Measurements from ENCODE around the gene GBF1.

Gene GBF1

DNA sequence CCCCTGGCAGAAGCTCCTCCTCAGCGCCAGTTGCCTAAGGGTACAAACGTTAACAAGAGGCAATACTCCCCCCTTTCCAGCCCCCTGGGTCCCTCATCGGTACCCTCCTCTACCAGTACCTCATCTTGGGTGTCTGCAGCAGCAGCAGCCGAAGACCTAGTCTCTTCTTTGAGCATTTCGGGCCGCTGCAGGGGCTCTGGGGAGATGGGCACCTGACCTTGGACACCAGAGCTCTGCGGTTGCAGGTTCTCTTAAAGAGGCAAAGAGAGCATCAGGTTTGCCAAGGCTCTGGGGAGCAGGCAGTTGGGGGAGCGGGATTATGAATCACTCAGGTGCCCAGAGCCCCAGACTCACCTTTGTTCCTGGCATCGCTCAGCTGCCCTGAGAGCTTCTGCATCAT lies 178.8 kb downstream of the GBF1 start:
- Histone ChIP-seq H3K9ac (ENCODE audit: low read length) (no peak overlapping the region), H3K9me3 (ENCODE audit: low read length) (no peaks in the 10 kb centered on the region), H3K36me3 (ENCODE audit: insufficient read depth, low read length) (peaks cover 20% of the 10 kb centered on the region), H3K27ac (ENCODE audit: low read depth, low read length) (no peak overlapping the region), H3K4me3 (ENCODE audit: low read depth in 1 of 2, low read length in 2 of 2) (no peak overlapping the region), H3K27me3 (ENCODE audit: control insufficient read depth in 1 of 2, insufficient read depth in 2 of 2, low read length in 2 of 2) (no peaks in the 10 kb centered on the region), H3K4me1 (ENCODE audit: insufficient read depth, low read length) (peaks cover 27% of the 10 kb centered on the region)

DNA sequence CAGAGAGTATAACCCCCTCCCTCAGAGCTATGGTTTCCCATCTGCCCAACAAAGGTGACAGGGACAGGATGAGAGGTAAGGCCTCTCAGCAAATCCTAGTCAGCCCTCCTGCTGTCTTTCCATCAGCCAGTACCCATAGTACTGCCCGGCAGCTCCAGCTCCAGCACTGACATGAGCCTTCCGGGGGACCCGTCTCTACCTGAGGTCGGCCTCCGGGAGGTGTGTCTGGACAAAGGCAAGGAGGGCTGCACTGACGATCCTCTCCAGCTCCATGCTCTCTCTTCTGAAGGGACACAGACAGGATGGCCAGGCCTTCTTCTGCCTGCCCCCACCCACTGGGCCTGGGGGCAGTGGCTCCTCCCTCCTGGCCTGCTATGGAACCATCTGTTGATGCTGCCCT lies 179.6 kb downstream of the GBF1 start:
- no peaks in the 10 kb centered on the region for H3K9me3 ChIP-seq (ENCODE audit: low read length)
- H3K9ac ChIP-seq (ENCODE audit: low read length): no peak overlapping the region

DNA sequence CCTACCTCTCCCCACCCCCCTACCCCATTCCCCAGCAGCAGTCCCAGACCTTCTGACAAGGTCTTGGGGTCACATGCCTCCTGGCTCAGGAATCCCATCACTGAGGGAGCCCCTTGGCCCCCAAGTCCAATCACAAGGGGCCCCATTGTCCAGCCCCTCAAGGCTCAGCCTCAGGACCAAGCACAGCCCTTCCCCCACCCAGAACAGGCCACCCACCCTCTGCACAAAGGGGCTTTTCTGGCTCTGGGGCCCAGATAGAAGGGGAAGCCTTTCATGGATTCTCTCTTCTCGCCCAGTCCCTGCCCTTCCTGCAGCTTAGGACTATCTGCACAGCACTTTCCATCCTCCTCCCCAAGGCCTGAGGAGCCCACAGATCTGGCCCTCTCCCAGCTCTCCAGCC lies 180.1 kb downstream of the GBF1 start:
- Histone ChIP-seq H3K9me3 (ENCODE audit: low read length) (no peaks in the 10 kb centered on the region), H3K4me1 (ENCODE audit: insufficient read depth, low read length) (peaks cover 14% of the 10 kb centered on the region), H3K27me3 (ENCODE audit: control insufficient read depth in 1 of 2, insufficient read depth in 2 of 2, low read length in 2 of 2) (no peaks in the 10 kb centered on the region), H3K9ac (ENCODE audit: low read length) (no peak overlapping the region), H3K27ac (ENCODE audit: low read depth, low read length) (no peak overlapping the region), H3K4me3 (ENCODE audit: low read depth in 1 of 2, low read length in 2 of 2) (no peak overlapping the region), H3K36me3 (ENCODE audit: insufficient read depth, low read length) (peaks cover 20% of the 10 kb centered on the region)

More for the DNA sequence above, 179.6 kb downstream of the GBF1 start:
- no peak overlapping the region for H3K4me3 ChIP-seq (ENCODE audit: low read depth in 1 of 2, low read length in 2 of 2)
- peaks cover 19% of the 10 kb centered on the region for H3K4me1 ChIP-seq (ENCODE audit: insufficient read depth, low read length)
- H3K27me3 ChIP-seq (ENCODE audit: control insufficient read depth in 1 of 2, insufficient read depth in 2 of 2, low read length in 2 of 2): no peaks in the 10 kb centered on the region
- H3K36me3 ChIP-seq (ENCODE audit: insufficient read depth, low read length): peaks cover 20% of the 10 kb centered on the region
- H3K27ac ChIP-seq (ENCODE audit: low read depth, low read length): no peak overlapping the region

DNA sequence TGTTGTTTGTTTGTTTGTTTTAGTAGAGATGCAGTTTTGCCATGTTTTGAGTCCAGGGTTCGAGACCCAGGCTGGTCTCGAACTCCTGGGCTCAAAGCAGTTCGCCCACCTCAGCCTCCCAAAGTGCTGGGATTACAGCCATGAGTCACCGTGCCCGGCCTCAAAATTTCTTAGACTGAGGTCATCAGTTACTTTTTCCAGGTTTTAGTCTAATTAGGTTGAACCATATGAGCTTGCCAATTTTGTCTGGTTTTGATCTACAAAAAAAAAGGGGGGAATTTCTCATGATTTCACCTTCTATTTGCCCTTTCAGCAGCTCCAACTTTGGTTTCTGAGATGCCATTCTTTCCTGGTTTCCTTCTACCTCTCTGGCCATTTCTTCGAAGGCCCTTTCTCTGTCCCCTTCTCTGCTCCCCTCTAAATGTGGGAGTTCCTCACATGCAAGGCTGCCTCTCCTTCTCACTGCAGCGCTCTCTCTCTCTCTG lies 181.5 kb downstream of the GBF1 start:
- no peak overlapping the region for H3K9ac ChIP-seq (ENCODE audit: low read length)
- H3K4me1 ChIP-seq (ENCODE audit: insufficient read depth, low read length): peaks cover 19% of the 10 kb centered on the region
- H3K27me3 ChIP-seq (ENCODE audit: control insufficient read depth in 1 of 2, insufficient read depth in 2 of 2, low read length in 2 of 2): no peaks in the 10 kb centered on the region
- H3K9me3 ChIP-seq (ENCODE audit: low read length): no peaks in the 10 kb centered on the region
- peaks cover 20% of the 10 kb centered on the region for H3K36me3 ChIP-seq (ENCODE audit: insufficient read depth, low read length)
- no peak overlapping the region for H3K27ac ChIP-seq (ENCODE audit: low read depth, low read length)
- H3K4me3 ChIP-seq (ENCODE audit: low read depth in 1 of 2, low read length in 2 of 2): no peak overlapping the region

DNA sequence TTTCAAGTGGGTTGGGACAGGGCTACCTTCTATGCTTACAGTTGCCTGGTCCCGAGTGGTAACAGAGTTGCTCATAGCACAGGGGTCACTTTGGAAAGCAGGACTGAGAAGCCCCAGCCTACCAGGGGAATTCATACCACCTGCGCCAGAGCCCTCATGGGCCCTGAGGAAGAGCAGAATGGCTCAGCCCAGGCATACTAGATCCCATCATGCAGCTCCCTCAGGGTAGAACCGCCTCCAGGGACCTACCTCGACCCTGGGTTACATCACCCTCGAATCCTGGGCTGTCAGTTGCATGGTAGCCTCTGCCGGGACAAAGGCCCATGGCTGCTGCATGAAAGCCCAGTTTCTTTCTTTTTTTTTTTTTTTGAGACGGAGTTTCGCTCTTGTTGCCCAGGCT lies 184.1 kb downstream of the GBF1 start:
- Histone ChIP-seq H3K9me3 (ENCODE audit: low read length) (no peaks in the 10 kb centered on the region), H3K4me3 (ENCODE audit: low read depth in 1 of 2, low read length in 2 of 2) (no peak overlapping the region), H3K27ac (ENCODE audit: low read depth, low read length) (no peak overlapping the region), H3K9ac (ENCODE audit: low read length) (no peak overlapping the region), H3K36me3 (ENCODE audit: insufficient read depth, low read length) (peaks cover 2% of the 10 kb centered on the region), H3K4me1 (ENCODE audit: insufficient read depth, low read length) (peaks cover 8% of the 10 kb centered on the region), H3K27me3 (ENCODE audit: control insufficient read depth in 1 of 2, insufficient read depth in 2 of 2, low read length in 2 of 2) (peaks cover 3 to 4% of the 10 kb centered on the region in 2 donors)

DNA sequence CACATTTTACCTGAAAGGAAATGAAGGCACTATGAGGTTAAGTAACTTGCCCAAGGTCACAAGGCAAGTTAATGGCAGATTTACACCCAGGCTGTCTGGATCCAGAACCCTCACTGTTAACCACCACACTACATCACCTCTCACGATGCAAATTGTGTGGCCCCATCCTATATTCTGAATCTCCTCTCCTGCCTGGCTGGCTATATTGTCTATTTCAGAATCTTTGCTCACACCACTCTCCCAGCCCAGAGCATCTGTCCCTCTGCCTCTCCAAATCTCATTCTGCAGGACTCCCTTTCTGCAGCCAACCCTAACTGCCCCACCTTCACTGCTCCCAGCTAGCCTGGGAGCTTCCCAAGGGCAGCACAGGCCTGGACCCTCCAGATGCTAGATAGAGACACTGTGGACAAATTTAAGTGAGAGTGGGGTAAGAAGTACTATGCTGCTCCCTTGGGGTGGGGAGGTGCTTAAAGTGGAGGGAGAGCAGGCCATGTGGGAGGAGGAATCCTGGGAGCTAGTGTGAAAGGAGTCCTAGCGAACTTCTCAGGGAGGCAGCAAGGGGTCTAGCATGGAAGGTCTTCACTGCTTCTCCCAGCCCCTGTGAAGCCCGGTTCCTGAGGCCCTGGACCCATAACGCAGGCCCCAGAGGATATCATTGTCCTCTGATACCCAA lies 186.3 kb downstream of the GBF1 start:
- Histone ChIP-seq H3K36me3 (ENCODE audit: insufficient read depth, low read length) (no peaks in the 10 kb centered on the region), H3K9ac (ENCODE audit: low read length) (peak overlapping the region; percentile 98), H3K4me3 (ENCODE audit: low read depth in 1 of 2, low read length in 2 of 2) (peak overlapping the region; percentile 85 to 98), H3K9me3 (ENCODE audit: low read length) (no peaks in the 10 kb centered on the region), H3K27me3 (ENCODE audit: control insufficient read depth in 1 of 2, insufficient read depth in 2 of 2, low read length in 2 of 2) (peaks cover 4% of the 10 kb centered on the region in 2 donors), H3K4me1 (ENCODE audit: insufficient read depth, low read length) (peaks cover 8% of the 10 kb centered on the region), H3K27ac (ENCODE audit: low read depth, low read length) (peak overlapping the region; percentile 79)
